Endodermal cell (in vitro differentiated cells): ENCODE data around the gene KCNA4. TPM values are rescaled to one million over a fixed set of nuclear protein-coding genes. Genes with fewer than 3 reads are reported as not detected.

ENCODE experiments used
- DNase-seq: peaks from one replicate; pipeline ENCODE4 v3.0.0-alpha.2; 2017
- H3K27ac ChIP-seq: 2 replicates; pipeline ENCODE4 v1.5.1; 2013; ENCODE audit warnings: mild to moderate bottlenecking, low read depth, low read length, moderate library complexity
- H3K27me3 ChIP-seq: 2 replicates; pipeline ENCODE4 v1.6.1; 2013; ENCODE audit warnings: mild to moderate bottlenecking, low read length, moderate library complexity; ENCODE audit not compliant: insufficient read depth, control insufficient read depth, poor library complexity, severe bottlenecking
- H3K36me3 ChIP-seq: 2 replicates; pipeline ENCODE4 v1.7.0; 2013; ENCODE audit warnings: mild to moderate bottlenecking, low read length, moderate library complexity; ENCODE audit not compliant: control insufficient read depth, insufficient read depth
- H3K4me1 ChIP-seq: one replicate; pipeline ENCODE4 v1.7.0; 2013; ENCODE audit warnings: low read length; ENCODE audit not compliant: control insufficient read depth, insufficient read depth
- H3K4me3 ChIP-seq: 2 replicates; pipeline ENCODE4 v1.5.1; 2013; ENCODE audit warnings: mild to moderate bottlenecking, low read length, moderate library complexity
- H3K9ac ChIP-seq: 2 replicates; pipeline ENCODE4 v1.6.1; 2013; ENCODE audit warnings: mild to moderate bottlenecking, low read length, moderate library complexity; ENCODE audit not compliant: poor library complexity, severe bottlenecking; ENCODE audit errors: extremely low read depth
- H3K9me3 ChIP-seq: 2 replicates; pipeline ENCODE4 v1.6.1; 2013; ENCODE audit warnings: mild to moderate bottlenecking, low read length, moderate library complexity; ENCODE audit not compliant: control insufficient read depth
- H3K27ac Mint-ChIP-seq: 2 replicates; pipeline ENCODE4 v1.8.0; 2020; ENCODE audit warnings: mixed read lengths
- H3K27me3 Mint-ChIP-seq: 2 replicates; pipeline ENCODE4 v1.8.0; 2021; ENCODE audit warnings: mild to moderate bottlenecking, mixed read lengths; ENCODE audit not compliant: insufficient read depth
- H3K36me3 Mint-ChIP-seq: 2 replicates; pipeline ENCODE4 v1.8.0; 2020; ENCODE audit warnings: low read depth, mixed read lengths
- H3K4me1 Mint-ChIP-seq: 2 replicates; pipeline ENCODE4 v1.8.0; 2020; ENCODE audit warnings: mixed read lengths
- H3K4me3 Mint-ChIP-seq: 2 replicates; pipeline ENCODE4 v1.8.0; 2020; ENCODE audit warnings: mild to moderate bottlenecking, moderate library complexity, mixed read lengths
- H3K9me3 Mint-ChIP-seq: 2 replicates; pipeline ENCODE4 v1.8.0; 2020; ENCODE audit warnings: mild to moderate bottlenecking, mixed read lengths
- WGBS, 2 experiments: methylation state at CpG; one replicate each; pipeline versions ENCODE4 v1.1.5 to v1.1.7; 2013; ENCODE audit warnings: missing lambda C conversion rate in 2 of 2, mixed read lengths in 1 of 2; ENCODE audit not compliant: insufficient coverage in 1 of 2, insufficient read length in 1 of 2; 5-methylcytosine and 5-hydroxymethylcytosine counted together
- total RNA-seq, 2 donors: library from RNA; stranded (reverse); fragmentation: NEBNext Ultra II Directional in 1 of 2; extraction: Animal tissue kit (Norgen Biotek cat#: 25700) in 1 of 2; gene quantifications; 2 replicates in 1 of 2; 3 replicates in 1 of 2; pipeline ENCODE4 v1.2.1, GENCODE V29; 2021
- TF ChIP-seq, protein P1 (sequence below): fragments of 200-600 bp; sonication (generic); conservative IDR thresholded peaks from 2 replicates; pipeline ENCODE4 v1.5.0; 2021; ENCODE audit warnings: antibody characterized with exemption, mild to moderate bottlenecking

The KCNA4 gene
- total RNA-seq, 2 donors from 2014 or later = 0.55 TPM; not detected in 1

DNA sequence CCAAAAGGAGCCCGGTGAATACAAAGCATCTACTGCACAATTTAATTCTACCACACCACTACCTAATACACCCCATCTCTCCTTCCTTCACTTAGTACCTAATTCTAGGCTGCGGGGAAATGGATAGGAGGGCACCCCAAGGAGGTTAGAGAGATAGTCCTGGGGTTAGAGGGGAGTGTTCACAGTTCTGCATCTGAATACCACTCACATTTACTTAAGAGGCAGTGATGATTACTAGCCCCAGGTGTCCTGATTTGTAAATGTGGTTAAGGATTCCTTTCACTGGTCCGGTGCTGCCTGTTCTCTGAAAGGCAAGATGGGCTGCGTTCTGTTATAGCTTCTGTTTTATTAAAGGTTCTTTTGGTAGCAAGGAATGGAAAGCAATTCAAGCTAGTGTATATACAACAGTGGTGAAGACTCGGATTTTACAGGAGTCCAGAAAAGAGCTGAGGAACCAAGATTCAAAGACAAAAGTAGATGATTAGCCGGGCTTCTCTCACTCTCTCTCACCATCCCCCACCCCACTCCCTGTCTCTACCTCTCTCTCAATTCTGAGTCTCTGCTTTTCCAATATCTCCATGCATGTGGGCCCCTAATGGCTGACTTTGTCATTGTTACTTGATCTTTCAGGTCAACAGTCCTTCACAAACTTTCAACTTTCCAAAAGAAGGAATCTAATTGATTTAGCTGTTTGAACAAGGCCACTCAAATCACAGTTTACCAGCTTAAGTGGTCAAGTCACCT lies 8.7 kb upstream of the KCNA4 start:
- Histone ChIP-seq H3K4me1 (no peaks in the 10 kb centered on the region), H3K27me3 (peaks cover 91% of the 10 kb centered on the region), H3K36me3 (no peaks in the 10 kb centered on the region), H3K4me3 (no peak overlapping the region), H3K27ac (no peak overlapping the region), H3K9me3 (peaks cover 7% of the 10 kb centered on the region), H3K9ac (no peak overlapping the region)
- no peak overlapping the region for H3K27ac Mint-ChIP-seq
- H3K9me3 Mint-ChIP-seq = peaks cover 2% of the 10 kb centered on the region
- H3K4me1 Mint-ChIP-seq = peaks cover 12% of the 10 kb centered on the region
- no peaks in the 10 kb centered on the region for H3K36me3 Mint-ChIP-seq
- peak overlapping the region; percentile 10 for H3K4me3 Mint-ChIP-seq
- 1 to 20% methylated on average over 1 to 5 of the region's 6 CpGs for WGBS, 2 experiments
- DNase-seq = peak; percentile 76
- TF ChIP-seq, protein P1, sequence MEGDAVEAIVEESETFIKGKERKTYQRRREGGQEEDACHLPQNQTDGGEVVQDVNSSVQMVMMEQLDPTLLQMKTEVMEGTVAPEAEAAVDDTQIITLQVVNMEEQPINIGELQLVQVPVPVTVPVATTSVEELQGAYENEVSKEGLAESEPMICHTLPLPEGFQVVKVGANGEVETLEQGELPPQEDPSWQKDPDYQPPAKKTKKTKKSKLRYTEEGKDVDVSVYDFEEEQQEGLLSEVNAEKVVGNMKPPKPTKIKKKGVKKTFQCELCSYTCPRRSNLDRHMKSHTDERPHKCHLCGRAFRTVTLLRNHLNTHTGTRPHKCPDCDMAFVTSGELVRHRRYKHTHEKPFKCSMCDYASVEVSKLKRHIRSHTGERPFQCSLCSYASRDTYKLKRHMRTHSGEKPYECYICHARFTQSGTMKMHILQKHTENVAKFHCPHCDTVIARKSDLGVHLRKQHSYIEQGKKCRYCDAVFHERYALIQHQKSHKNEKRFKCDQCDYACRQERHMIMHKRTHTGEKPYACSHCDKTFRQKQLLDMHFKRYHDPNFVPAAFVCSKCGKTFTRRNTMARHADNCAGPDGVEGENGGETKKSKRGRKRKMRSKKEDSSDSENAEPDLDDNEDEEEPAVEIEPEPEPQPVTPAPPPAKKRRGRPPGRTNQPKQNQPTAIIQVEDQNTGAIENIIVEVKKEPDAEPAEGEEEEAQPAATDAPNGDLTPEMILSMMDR = peak; percentile 31
- peaks cover 42% of the 10 kb centered on the region for H3K27me3 Mint-ChIP-seq

DNA sequence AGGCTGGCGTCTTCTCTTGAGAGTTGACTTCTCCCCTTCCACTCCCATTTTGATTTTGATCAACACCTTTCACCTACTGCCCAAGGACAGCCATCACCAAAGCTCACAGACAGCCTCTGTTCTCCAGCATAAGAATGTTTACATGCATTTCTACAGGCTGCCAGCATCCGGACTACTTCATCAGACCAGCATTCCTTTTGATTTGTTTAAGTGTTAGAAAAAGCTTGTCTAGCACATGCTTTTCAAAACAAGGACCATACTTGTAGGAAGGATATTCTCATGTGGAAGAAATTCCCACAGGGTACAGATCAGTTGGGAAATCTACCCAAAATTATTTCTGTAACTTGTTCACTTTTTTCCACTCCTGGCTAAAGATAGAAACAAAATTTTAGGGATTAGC lies 6.2 kb upstream of the KCNA4 start:
- H3K4me1 ChIP-seq = no peaks in the 10 kb centered on the region
- H3K27ac Mint-ChIP-seq = no peak overlapping the region
- peaks cover 12% of the 10 kb centered on the region for H3K4me1 Mint-ChIP-seq
- H3K36me3 ChIP-seq = no peaks in the 10 kb centered on the region
- H3K27me3 Mint-ChIP-seq = peaks cover 21% of the 10 kb centered on the region
- peaks cover 91% of the 10 kb centered on the region for H3K27me3 ChIP-seq
- peaks cover 2% of the 10 kb centered on the region for H3K9me3 Mint-ChIP-seq
- TF ChIP-seq, protein P1 = no peak
- H3K4me3 ChIP-seq = no peak overlapping the region
- H3K4me3 Mint-ChIP-seq = no peak overlapping the region
- no peaks in the 10 kb centered on the region for H3K36me3 Mint-ChIP-seq
- DNase-seq = no peak
- 75 to 76% methylated on average over 2 of the region's 2 CpGs for WGBS, 2 experiments
- no peak overlapping the region for H3K27ac ChIP-seq
- no peak overlapping the region for H3K9ac ChIP-seq
- peaks cover 7% of the 10 kb centered on the region for H3K9me3 ChIP-seq

DNA sequence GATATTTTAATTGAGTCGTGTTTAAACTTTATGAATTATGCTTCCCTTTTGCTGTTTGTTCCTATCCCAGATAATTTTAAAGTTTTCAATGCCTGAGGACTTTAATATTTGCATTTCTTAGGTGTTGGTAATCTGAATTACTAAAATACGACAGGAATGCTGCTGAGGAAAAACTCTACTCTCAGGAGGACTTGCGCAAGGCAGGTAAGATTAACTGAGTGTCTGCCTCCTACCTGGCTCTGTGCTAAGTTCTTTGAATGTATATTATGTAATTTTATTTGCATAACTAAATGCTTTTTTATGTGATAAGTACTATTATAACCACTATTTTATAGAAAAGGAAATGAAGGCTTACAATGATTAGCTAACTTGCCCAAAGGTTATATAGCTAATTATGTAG lies 2.7 kb upstream of the KCNA4 start:
- Histone ChIP-seq H3K9ac (no peak overlapping the region), H3K9me3 (peaks cover 7% of the 10 kb centered on the region), H3K4me3 (no peak overlapping the region), H3K4me1 (no peaks in the 10 kb centered on the region), H3K27ac (no peak overlapping the region), H3K36me3 (no peaks in the 10 kb centered on the region), H3K27me3 (peaks cover 100% of the 10 kb centered on the region)
- peaks cover 2% of the 10 kb centered on the region for H3K9me3 Mint-ChIP-seq
- TF ChIP-seq, protein P1 = no peak
- H3K4me3 Mint-ChIP-seq = no peak overlapping the region
- DNase-seq = no peak
- H3K27ac Mint-ChIP-seq = no peak overlapping the region
- H3K4me1 Mint-ChIP-seq = peaks cover 4% of the 10 kb centered on the region
- WGBS, 2 experiments = 53 to 67% methylated on average over 1 to 3 of the region's 3 CpGs
- no peaks in the 10 kb centered on the region for H3K36me3 Mint-ChIP-seq
- no peaks in the 10 kb centered on the region for H3K27me3 Mint-ChIP-seq
